Hematopoietic multipotent progenitor cell (in vitro differentiated cells): Measurements from ENCODE around the gene NDUFS8. TPM values are rescaled to one million over a fixed set of nuclear protein-coding genes. Genes with fewer than 3 reads are reported as not detected.

ENCODE experiments used
- DNase-seq, 3 donors: peaks; one replicate each; pipeline ENCODE4 v3.0.0-alpha.2; 2011 to 2015; ENCODE audit warnings: low read depth in 2 of 3, low spot score in 2 of 3
- total RNA-seq: library from RNA; depleted of rRNA; stranded (reverse); fragments of >200 nt; gene quantifications from one replicate; pipeline ENCODE4 v1.2.3, GENCODE V29; 2012

The NDUFS8 gene
- total RNA-seq, 1 donor, result 109 TPM

DNA sequence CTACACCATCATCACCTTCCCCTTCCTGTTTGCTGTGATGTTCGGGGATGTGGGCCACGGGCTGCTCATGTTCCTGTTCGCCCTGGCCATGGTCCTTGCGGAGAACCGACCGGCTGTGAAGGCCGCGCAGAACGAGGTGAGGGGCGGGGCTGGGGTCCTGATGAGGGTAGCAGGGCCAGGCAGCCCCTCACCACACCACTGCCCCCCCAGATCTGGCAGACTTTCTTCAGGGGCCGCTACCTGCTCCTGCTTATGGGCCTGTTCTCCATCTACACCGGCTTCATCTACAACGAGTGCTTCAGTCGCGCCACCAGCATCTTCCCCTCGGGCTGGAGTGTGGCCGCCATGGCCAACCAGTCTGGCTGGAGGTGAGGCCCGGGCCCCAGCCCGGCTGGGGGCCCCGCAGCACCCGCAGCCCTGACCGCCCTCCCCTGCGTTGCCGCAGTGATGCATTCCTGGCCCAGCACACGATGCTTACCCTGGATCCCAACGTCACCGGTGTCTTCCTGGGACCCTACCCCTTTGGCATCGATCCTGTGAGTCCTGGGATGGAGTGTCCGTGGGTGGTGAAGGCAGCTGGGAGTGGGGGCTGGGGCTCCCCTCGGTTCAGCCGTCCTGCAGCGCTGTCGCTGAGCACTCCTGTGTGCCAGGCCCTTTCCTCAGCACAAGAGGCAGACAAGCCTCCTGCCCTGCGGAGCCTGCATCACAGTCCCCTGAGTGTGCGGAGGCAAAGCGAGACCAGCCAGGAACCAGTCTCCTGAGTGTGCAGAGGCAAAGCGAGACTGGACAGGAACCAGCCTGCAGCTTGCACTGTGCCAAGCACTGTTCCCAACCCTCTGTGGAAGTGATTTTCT is 17.2 kb downstream of the NDUFS8 start:
- no peak for DNase-seq

DNA sequence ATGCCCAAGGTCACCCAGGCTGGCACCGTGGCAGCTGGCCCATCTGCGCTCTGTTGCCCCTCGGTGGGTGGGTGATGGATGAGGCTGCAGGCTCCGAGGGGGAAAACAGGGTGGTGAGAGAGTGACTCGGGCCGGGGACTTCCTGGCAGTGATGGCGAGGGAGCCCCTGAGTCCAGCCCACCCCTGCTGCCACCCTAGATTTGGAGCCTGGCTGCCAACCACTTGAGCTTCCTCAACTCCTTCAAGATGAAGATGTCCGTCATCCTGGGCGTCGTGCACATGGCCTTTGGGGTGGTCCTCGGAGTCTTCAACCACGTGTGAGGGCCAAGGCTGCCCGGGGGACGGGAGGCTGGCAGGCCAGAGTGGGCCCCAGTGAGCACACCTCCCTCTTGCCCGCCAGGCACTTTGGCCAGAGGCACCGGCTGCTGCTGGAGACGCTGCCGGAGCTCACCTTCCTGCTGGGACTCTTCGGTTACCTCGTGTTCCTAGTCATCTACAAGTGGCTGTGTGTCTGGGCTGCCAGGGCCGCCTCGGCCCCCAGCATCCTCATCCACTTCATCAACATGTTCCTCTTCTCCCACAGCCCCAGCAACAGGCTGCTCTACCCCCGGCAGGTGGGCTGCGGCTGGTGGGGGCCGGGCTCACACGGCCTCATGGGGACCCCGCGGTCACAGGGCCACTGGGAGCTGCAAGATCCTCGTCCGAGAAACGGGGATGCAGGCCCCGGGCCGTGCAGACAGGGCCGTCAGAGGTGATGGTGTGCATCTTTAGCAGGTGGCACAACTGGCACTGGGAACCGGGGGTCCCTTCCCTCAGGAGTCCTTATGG is 18.4 kb downstream of the NDUFS8 start:
- DNase-seq, result no peak

DNA sequence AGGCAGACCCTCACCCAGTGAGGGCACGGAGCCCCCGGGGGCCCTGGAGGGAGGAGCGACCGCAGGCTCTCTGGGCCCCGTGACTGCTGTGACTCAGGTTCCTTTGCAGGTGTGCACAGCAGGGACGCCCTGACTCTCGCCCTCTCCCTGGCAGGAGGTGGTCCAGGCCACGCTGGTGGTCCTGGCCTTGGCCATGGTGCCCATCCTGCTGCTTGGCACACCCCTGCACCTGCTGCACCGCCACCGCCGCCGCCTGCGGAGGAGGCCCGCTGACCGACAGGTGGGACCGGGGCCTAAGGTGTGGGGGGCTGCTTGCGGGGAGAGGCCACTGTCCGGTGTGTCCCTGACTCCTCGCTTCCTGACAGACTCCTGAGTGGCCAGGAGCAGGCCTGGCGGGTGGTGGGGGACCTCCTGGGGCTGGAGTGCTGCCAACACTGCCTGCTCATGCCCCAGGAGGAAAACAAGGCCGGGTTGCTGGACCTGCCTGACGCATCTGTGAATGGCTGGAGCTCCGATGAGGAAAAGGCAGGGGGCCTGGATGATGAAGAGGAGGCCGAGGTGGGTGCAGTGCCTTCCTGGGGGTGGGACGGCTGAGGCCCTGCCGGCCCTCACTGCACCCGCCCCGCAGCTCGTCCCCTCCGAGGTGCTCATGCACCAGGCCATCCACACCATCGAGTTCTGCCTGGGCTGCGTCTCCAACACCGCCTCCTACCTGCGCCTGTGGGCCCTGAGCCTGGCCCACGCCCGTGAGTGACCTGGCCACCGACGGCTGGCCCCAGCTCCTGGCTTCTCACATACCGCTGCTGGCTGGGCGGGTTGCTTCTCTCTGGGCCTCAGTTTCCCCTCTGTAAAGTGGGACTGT is 19.3 kb downstream of the NDUFS8 start:
- no peak for DNase-seq

DNA sequence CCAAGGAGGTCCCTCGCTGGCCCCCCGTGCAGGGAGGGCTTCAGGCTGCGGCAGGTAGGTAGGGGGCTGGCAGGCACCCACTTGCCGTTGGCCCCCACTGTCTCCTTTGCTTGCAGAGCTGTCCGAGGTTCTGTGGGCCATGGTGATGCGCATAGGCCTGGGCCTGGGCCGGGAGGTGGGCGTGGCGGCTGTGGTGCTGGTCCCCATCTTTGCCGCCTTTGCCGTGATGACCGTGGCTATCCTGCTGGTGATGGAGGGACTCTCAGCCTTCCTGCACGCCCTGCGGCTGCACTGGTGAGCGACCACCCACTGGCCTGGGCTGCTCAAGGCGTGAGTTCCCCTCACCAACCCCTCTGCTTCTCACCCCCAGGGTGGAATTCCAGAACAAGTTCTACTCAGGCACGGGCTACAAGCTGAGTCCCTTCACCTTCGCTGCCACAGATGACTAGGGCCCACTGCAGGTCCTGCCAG is 19.9 kb downstream of the NDUFS8 start:
- no peak for DNase-seq

DNA sequence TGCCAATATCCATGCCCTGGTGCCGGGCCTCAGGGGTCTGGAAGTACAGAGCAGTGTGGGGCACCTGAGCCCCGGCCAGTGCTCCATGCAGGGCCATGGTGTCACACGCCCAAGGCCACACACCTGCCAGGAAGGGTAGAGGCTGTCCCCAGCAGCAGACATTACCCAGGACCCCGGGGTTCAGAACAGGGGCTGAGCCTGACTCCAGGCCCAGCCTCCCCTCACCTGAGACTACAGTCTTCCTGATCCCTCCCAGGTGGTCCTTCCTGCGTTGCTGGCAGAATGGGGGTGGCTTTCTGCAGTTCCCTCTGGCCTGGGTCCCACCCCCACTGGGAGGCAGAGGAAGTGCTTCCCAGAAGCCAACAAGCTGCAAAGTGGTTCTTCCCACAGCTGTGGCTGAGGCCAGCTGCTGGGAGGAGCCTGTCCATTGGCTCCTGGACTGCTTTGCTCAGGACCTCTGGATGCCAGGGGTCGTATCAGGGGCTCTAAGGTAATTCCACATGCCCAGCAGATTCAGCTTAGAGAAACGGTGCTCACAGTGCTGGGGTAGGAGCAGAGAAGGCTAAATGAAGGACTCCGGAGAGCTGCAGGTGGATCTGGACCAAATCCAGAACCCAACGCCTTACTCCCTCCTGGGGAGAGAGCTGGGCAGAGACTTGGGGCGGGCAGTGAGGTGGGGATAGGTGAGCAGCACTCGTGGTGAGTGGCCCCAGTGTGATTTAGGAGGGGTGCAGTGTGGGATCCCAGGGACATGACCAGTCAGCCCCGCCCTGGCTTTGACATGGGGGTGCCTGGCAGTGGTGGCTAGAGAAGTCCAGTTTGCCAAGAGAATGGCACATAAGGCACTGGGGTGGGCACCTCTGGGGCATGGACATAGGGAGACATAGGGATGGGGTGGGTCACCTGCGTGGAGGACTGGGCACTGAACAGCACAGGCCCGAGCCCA is 21.0 kb downstream of the NDUFS8 start:
- no peak for DNase-seq

DNA sequence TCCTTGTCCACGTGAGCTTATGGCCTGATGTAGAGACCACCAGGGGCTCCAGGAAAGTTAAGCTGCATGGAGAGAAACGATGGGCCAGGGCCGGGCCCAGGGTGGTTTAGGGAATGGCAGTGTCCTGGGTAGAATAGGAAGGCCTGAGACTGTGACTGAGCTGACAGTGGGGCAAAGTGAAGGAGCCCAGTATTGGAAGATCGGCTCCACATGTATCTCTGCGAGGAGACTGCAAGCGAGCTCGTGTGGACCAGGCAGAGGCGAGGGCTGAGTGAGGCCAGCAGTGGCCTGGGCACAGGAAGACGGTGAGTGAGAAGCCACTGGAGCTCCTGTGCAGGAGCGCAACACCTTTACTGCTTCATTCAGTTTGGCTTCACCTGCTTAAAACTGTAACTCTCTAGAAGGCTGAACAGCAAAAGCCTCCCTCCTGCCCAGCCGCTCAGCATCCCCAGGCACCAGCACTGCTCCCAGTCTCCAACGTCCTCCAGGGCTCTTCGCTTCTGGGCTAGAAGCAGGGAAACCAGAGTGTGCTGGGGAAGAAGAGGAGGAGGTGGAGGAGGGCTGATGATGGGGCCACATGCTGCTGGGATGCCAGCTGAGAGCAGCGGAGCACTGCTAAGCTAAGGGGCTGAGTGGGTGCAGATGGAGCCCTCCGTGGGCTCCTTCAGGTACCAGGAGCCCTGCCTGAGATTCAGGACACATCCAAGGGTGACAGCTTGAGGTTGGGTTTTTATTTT is 21.8 kb downstream of the NDUFS8 start:
- no peak for DNase-seq

DNA sequence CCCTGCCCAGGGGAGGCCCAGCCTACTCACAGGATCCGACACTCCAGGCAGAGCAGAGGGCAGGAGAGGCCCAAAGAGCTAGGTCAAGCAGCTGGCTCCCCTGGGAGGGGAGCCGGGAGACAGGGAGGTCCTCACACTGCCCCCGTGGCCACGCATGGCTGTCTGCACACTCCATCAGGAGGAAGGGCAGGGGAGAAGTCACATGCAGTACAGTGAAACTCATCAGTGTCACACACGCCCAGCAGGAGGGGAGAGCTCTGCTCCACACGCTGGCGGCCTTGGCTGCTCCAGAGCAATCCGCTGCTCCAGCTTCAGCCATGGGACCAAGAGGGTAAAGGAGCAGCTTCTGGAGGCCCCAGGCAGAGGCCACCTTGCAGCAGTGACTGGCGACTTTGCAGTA is 22.6 kb downstream of the NDUFS8 start:
- DNase-seq, result no peak

DNA sequence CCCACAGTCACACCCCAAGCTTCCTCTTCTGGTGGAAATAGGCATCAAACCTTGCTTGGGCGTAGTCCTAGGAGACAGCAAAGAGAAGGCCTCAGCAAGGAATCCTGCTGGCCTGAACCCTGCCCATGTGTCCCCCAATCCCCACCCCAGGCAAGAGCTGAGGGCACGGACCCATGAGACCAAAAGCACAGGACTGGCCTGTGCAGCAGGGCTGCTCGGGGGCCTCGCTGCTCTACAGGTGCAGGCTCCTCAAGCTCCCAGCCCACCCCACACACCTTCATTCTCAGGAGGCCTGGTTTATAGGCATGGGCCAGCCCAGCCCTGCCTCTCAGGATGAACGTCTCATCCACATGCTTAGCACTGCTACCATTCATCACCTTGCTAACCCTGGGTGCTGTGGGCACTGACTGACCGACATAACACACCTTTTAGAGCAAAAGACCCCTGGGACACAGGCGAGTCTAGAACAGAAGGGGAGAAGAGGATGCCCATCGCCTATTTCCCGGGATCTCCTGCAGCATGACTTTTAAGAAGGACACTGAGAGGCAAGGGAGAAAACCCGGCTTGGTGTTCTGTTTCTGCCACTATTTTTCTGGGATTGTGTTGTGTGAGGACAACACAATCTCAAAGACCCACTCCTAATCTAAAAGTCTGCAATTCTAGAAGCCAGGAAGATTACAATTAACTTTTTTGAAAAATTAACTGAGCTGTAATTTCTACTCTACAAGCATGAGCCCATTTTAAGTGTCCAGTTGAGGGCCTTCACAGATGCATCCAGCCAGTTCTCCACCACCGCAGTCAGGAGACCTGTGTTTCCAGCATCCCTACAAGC is 23.7 kb downstream of the NDUFS8 start:
- no peak for DNase-seq

DNA sequence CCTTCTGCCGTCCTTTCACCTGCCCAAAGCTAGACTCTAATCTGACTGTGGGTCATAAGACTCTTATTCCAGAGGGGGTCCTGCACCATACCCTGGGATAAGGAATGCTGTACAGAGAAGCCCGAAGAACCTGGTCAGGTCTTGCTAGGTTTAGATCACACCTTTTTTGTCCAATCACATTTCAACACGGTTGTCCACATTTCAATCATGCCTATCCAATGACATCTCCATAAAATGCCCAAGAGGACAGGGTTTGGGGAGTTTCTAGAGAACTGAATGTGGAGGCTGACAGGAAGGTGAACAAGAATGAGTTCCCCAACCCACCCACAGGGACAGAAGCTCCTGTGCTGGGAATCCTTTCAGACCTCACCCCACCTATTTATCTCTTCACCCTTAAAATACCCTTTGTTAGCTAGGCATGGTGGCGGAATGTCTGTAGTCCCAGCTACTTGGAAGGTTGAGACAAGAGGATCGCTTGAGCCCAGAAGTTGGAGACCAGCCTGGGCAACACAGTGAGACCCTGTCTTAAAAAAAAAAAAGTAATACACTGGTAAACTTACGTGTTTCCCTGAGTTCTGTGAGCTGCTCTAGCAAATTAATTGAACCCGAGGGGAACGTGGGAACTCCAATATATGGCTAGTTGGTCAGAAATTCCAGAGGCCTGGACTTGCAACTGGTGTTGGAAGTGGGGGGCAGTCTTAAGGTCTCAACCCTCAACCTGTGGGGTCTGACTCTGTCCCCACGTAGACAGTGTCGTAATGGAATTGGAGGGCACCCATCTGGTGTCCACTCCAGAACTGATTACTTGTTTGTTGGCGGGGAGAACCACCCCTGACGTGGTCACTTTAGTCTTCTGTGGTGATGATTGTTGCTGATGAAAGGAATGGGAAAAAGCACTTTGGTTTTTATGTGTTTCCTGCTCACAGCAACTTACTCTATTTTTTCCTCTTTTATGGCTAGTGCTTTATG is 26.1 kb downstream of the NDUFS8 start:
- no peak for DNase-seq

DNA sequence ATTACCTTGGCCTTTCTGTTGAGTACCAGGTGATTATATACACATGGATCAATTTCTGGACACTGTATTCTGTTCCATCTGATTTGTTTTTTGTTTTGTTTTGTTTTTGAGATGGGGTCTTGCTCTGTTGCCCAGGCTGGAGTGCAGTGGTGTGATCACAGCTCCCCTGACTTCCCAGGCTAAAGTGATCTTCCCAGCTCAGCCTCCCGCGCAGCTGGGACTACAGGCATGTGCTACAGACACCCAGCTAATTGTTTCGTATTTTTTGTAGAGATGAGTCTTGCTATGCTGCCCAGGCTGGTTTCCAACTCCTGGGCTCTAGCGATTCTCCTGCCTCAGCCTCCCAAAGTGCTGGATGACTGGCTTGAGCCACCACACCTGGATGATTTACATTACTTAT is 27.3 kb downstream of the NDUFS8 start:
- DNase-seq, result no peak

DNA sequence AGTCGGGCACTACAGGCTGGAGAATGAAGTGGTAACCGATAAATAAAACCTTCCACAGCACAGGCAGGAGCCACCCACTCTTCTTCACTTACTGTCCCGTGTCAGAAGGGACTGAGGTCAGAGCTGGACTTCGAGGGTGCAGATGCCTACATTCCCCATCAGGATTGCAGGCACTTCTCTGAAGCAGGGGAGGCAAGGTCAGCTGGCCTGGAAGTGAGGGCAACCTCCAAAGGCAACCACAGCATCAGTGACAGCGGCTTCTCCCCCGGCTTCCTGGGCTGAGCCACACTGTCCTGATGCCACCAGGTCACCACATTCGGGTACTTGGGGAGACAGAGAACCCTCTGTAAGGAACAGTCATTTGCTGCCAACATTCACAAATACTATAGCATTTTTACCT is 31.0 kb downstream of the NDUFS8 start:
- no peak for DNase-seq

DNA sequence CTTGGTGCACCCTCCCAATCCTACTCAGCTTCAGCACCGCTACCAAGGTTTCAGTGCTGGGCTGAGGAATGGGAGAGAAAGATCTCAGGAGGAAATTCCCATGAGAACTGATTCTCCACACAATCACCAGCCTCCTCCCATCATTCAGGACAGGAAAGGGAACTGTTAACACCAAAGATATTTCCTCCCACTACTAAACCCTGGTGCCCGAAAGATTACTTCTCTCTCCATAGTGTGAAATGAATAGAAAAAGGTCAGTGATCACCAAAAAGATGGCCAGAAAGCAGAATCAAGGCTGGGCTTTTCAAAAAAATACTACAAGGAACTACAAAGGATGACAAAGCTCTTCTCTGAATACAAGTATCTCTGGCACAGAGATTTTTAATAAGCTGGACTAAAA is 34.4 kb downstream of the NDUFS8 start:
- DNase-seq, result no peak

DNA sequence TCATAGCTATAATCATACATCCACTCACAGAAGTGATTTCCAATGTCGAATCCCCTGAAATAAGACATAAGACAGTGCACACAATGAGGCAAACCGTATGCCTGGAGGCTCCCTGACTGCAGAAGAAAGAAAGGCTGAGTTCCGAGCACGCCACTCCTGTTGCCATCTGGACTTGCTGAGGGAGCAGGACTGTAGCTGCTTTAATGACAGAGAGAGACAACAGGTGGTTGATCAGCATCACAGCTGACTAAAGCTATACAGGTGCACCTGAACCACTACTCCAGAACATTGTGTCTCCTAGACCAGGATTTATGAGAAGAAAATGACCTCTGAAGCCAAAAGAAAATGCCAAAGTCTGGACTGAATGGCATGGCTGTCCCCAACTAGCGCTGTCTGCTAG is 35.4 kb downstream of the NDUFS8 start:
- no peak for DNase-seq

DNA sequence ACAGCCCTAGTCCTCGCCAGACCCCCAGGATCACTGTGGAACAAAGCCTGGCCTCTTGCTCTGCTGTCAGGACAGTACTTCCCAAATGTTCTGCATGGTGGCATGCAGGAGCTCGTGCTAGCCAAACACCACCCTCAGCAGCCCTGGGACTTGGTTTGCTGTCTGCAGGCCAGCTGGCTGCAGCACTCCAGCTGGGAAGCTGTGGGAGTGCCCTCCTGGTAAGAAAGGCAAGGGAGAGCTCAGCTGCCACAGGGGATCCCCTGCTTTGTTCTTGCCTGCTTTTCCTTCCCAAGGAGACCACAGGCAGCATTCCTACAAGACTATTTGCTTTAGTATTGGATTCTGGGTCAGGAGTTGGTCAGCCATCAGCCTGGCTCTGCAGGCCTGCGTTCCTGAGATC is 36.3 kb downstream of the NDUFS8 start:
- no peak for DNase-seq

DNA sequence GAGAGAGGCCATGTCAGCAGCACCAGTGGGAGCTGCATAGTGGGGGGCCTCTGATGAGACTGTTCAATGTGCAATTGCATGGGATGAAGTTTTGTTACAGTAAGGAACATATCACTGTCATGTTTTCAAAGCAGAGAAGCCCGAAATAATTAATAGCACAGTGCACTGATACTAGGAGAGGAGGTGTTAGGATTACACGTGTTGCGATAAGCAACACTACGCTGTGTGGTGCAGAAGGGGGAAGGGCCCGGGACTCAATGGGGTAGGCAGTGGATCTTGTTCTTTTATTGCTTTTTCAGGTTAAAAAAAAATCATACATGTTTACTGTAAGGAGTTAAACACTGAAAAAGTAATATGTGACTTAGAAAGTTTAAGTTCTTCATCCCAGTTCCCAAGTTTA is 37.5 kb downstream of the NDUFS8 start:
- no peak for DNase-seq

DNA sequence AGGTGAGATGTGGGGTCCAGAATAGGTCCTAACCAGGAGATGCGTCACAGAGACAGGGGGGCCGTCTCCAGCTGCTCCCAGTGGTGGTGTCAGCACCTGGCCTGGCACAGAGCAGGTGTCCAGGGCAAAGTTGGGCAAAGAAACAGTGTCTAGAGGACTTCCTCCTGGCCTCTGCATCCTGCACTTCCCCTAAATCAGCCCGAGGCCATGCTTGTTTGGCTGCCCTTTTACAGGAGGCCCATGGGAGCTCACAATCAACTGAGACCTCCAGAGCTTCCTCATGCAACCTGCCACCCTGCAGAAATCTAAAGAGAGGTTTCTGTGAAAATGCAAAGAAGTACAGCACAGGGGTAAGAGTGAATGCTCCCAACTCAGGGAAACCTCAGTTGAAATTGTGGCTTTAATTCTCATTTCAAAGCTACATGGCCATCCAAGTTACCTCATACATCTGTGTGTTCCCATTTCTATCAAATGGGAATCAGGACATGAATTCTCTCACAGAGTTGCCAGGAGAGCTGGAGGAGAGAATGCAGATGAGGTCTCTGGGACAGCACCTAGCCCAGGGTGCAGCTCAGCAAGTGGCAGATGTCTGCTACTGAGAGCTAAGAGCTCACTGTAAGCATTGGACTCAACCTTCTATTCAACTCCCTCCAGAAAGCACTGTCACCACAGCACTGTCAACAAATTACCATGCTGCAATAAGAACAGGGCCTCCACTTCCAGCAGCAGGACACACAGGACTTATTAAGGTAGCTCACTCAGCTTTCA is 41.0 kb downstream of the NDUFS8 start:
- no peak for DNase-seq
